Right lobe of liver (tissue), 4 donors: ENCODE data around the gene TLE3.

ENCODE experiments used
- CTCF ChIP-seq, 4 donors: fragments of 200-600 bp in 3 of 4; fragments of 450-650 bp in 1 of 4; IDR thresholded peaks; one replicate each; pipeline versions ENCODE4 v1.5.1 to v1.8.0; 2016 to 2022; ENCODE audit warnings: antibody characterized with exemption in 4 of 4, mild to moderate bottlenecking in 2 of 4
- POLR2A ChIP-seq: fragments of 450-650 bp; IDR thresholded peaks from one replicate; pipeline ENCODE4 v1.6.1; 2017; ENCODE audit warnings: antibody characterized with exemption, mild to moderate bottlenecking
- donor health status: DM: no; HTN: no; CAD: no.
- donor health status: DM: no; HTN: no; CAD: no.
- donor health status: DM: no; HTN: yes; CAD: no.

- TF ChIP-seq CTCF (IDR thresholded peaks at IDR 0.05), result no peak
- TF ChIP-seq POLR2A, result no peak
Measured at GRCh38 chr15:70084461-70084860, 13.3 kb downstream of the TLE3 start.
